ENCODE data around the gene KAT14.

GRCh38 chr20:18103497-18103896 is 34.2 kb upstream of the KAT14 start:
- no peak for TF ChIP-seq CTCF (conservative IDR thresholded peaks at IDR 0.05)
- no peak for TF ChIP-seq EZH2 (IDR thresholded peaks at IDR 0.05; ENCODE audit: low read depth)

Measured in PC-9 (cell line).